GM19043 (cell line): ENCODE results near the gene PHACTR3.

Experiments used
- ATAC-seq: cut with Tn5 transposase; IDR thresholded peaks from one replicate; pipeline ENCODE4 v1.9.1; 2021; ENCODE audit warnings: low read depth; ENCODE audit not compliant: unreplicated experiment

PHACTR3 gene

DNA sequence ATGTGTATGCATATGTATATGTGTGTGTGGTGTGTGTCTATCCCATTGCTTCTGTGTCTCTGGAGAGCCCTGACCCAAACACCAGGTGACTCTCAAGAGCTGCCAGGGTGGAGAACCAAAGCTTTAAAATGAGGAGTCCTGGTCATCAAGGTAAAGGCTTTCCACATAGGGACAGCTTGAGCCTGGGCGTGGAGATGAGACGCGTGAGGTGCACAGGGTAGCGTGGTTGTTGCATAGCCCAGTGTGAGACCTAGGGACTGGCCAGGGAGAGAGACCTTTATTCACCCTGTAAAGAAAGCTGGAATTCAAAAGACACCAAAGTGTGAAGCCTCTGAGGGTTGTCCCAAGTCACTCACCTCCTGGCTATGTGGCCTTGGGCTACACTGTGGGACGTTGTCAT, 180.0 kb downstream of the PHACTR3 start:
- no peak for ATAC-seq

DNA sequence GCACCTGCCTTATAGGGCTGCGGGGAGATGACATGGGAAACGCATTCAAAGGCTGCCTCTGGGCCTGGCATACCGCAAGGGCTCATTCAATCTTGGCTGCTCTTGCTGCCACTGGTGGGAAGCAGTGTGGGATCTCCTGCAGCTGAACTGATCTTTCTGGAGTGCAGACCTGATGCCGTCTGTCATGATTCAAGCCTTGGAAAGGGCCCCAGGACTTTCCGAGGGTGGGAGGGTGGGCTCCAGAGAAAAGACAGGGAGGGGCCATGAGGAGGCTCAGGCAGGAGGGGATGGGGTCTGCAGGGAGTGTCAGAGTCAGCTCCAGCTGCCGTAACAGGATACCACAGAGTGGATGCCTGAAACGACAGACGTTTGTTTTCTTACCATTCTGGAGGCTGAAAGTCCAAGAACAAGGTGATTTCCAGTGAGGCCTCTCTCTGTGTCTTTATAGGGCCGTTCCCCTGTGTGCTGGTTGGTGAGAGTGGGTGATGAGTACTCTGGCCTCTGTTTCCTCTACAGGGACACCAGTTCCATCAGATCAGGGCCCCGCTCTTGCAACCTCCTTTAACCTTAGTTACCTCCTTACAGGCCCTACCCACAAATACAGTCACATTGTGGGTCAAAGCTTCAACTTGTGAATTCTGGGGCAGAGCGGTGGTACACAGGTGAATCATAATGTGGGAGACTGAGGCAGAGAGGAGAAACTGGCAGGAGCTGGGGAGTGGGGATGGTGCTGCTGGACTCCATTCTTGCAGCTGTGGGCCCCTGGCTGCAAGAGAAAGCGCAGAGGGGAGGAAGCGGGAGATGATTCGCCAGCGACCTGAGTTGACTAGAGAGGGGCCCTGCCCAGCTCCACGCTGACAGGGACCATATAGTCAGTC, 180.7 kb downstream of the PHACTR3 start:
- ATAC-seq, result no peak

DNA sequence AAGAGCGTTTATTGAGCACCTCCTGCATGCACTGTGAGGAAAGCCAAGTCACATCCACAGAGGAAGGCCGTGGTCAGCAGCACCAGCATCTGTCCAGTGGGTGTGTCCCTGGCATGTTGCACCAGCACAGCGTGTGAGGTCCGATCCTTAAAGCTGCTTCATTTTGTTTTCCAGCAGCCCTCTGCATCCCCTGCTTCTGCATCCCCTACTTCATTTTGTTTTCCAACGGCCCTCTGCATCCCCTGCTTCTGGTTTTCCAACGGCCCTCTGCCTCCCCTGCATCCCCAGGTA, 181.3 kb downstream of the PHACTR3 start:
- ATAC-seq, result no peak

DNA sequence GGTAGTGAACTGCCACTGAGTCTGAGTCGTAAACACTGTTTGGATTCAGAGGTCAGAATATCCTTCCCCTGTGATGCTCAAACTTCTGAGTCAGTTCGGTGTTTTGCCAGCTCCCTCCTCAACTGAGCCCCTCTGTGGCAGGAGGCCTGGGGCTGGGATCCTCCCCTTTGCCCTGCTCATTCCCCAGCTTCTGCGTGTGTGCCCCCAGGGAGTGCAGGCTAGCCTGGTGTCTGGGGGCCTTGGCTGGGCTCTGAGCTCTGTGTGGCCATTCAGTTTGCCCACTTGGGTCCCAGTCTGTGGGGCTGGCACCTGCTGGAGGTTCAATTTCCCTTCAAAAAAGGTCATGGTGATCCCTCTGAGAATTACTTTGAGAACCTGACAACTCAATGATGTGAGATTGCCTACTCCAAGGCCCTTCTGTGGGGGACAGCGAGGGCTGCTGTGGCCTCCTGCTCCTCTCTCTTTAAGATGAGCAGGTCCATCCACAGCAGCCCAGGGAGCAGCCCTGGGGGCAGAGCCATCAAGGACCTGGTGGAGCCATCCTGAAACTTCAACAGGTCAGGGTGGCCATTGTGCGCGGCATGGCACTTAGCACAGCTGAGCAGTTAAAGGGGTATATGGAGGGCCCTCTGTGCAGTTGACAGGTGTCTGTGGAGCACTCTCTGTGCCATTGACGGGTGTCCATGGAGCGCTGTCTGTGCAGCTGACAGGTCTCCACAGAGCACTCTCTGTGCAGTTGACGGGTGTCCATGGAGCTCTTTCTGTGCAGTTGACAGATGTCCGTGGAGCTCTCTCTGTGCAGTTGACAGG, 181.9 kb downstream of the PHACTR3 start:
- no peak for ATAC-seq

- no peak for ATAC-seq
Measured at GRCh38 chr20:59786801-59787537, 182.6 kb downstream of the PHACTR3 start.

DNA sequence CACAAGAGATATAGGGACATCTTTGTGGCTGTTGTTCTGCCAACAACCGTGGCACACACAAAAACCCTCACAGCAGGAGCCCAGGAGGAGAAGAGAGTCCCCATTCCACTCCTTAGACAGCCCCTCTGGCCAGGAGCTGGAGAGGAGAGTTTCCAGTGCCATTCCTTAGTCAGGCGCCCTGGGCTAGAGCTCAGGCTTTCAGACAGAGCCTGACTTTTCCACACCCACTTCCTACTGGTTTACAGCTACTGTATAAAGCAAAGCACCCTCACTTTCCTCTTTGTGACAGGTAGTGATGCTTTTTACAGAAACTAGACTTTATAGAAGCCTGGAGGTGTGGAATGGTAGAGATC, 183.2 kb downstream of the PHACTR3 start:
- no peak for ATAC-seq

GRCh38 chr20:59788196-59788735, 183.9 kb downstream of the PHACTR3 start:
- ATAC-seq, result no peak

GRCh38 chr20:59788811-59789397, 184.6 kb downstream of the PHACTR3 start:
- ATAC-seq, result no peak

- ATAC-seq, result no peak
Measured at GRCh38 chr20:59789686-59790085, 185.3 kb downstream of the PHACTR3 start.

DNA sequence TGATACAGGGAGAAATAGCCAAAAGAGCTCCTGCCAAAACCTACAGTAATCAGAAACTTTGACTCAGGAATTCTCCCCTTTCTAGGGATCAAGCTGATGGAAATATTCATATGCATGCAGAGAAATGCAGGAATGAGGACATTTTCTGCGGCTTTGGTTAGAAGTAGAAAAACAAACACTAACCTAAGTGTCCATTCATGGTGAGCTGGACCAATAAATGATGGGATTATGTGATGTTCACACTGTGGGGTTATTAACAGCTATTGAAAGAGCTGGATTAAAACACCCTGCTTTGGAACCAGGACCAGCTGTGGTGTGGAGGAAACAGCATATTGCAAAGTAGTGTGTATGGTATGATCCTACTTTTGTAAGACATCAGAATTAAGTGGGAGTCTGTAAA, 186.0 kb downstream of the PHACTR3 start:
- ATAC-seq, result no peak

GRCh38 chr20:59792300-59792699, 188.0 kb downstream of the PHACTR3 start:
- ATAC-seq, result no peak

DNA sequence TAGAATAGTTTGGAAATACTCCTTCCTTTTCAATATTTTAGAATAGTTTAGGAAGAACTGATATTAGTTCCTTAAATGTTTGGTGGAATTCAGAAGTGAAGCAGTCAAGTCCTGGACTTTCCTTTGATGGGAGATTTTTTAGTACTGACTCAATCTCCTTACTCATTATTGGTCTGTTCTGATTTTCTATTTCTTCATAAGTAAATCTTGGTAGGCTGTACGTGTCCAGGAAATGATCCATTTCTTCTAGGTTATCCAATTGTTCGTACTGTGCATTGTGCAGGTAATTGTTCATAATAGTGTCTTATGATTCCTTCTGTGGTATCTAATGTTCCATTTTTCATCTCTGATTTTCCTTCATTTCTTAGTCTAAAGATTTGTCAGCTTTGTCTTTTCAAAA, 190.2 kb downstream of the PHACTR3 start:
- no peak for ATAC-seq

DNA sequence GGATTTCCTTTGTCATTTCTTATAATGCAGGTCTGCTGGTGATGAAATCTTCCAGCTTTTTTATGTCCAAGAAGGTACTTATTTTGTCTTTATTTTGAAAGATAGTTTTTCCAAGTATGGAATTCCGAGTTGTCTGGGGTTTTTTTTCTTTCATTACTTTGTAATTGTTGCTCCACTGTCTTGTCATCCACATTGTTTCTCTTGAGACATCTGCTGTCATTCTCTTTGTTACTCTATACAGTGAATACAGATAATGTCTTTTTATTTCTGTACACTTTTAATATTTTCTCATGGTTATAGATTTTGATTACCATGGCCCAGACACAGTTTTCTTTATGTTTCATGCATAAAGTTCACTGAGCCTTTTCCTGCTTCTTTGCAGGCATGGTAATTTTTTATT, 196.0 kb downstream of the PHACTR3 start:
- ATAC-seq, result no peak

GRCh38 chr20:59802018-59802417, 197.7 kb downstream of the PHACTR3 start:
- no peak for ATAC-seq

- no peak for ATAC-seq
Measured at GRCh38 chr20:59802471-59803221, 198.3 kb downstream of the PHACTR3 start.

DNA sequence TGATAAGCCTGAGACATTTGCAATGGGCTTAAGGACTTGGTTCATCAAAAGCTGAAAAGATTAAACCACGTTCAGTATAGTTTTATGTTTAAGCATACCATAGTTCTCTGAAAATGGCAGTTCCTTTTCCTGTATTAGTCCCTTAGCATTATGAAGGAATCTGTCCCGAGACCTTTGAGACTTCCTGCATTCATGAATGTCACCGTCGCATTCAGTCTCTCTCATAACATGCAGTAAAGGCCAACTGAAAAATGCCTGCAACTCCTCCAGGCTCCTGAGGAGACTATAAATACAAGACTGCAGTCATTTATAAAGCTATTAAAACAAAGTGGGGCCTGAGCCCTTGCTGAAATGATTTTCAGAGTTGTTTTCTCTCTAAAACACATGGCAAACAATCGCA, 200.0 kb downstream of the PHACTR3 start:
- ATAC-seq, result no peak

GRCh38 chr20:59804871-59805665, 200.7 kb downstream of the PHACTR3 start:
- no peak for ATAC-seq

DNA sequence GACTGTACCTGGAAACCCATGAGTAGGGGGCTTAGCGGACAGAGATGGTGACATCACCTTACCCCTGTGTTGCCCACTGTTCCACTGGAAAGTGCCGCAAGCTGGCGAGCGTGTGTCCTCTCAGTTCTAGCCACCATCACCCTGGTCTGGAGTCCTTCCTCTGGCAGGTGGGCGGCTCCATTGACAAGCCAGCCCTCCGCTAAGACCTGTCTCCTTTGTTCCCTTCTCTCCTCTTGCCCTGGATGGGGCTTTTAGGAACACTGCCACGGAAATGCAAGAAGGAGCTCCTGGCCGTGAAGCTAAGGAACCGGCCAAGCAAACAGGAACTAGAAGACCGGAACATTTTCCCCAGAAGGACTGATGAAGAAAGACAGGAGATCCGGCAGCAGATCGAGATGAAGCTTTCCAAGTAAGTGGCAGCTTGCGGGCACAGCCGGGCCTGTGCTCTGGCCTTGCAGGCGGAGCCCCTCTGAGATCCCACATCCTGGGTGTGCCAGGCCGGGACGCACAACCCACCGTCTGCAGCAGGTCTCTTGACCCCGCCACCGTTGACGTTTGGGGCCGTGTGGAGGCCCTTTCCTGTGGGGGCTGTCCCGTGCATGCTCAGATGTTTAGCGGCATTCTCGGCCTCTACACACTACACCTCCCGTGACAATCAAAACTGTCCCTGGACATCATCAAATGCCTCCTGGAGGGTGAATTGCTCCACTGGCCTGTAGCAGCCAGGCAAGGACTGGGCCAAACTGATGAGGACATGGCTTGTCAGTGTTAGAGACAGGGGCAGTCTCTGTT, 201.6 kb downstream of the PHACTR3 start:
- no peak for ATAC-seq
